Myocyte (in vitro differentiated cells): ENCODE data around the gene ATP11A. TPM values are rescaled to one million over a fixed set of nuclear protein-coding genes. Genes with fewer than 3 reads are reported as not detected.
"Not testable (repeated sequence)": the region's sequence is repeated elsewhere in the genome, so short reads cannot be mapped to it uniquely, and the experiment has no call there.

ENCODE experiments used
- DNase-seq: peaks from one replicate; pipeline ENCODE4 v3.0.0-alpha.2; 2012; ENCODE audit warnings: low read depth
- total RNA-seq: library from RNA; depleted of rRNA; stranded (reverse); fragments of >200 nt; gene quantifications from 2 replicates; pipeline ENCODE4 v1.2.3, GENCODE V29; 2014

The ATP11A gene
- total RNA-seq, 1 donor from 2014 or later = 8.0 TPM

- DNase-seq = no peak
Measured at GRCh38 chr13:112669881-112670499, 19.8 kb upstream of the ATP11A start.

GRCh38 chr13:112670864-112671263 lies 19.0 kb upstream of the ATP11A start:
- no peak for DNase-seq

GRCh38 chr13:112671359-112671758 lies 18.5 kb upstream of the ATP11A start:
- DNase-seq = no peak

GRCh38 chr13:112672651-112673284 lies 17.1 kb upstream of the ATP11A start:
- DNase-seq = no peak

- no peak for DNase-seq
Measured at GRCh38 chr13:112674412-112675365, 15.1 kb upstream of the ATP11A start.

GRCh38 chr13:112675366-112675756 lies 14.5 kb upstream of the ATP11A start:
- no peak for DNase-seq

- not testable (repeated sequence) for DNase-seq
Measured at GRCh38 chr13:112677421-112677962, 12.3 kb upstream of the ATP11A start.

- no peak for DNase-seq
Measured at GRCh38 chr13:112679381-112679780, 10.5 kb upstream of the ATP11A start.

- no peak for DNase-seq
Measured at GRCh38 chr13:112679932-112680677, 9.7 kb upstream of the ATP11A start.

- DNase-seq = no peak
Measured at GRCh38 chr13:112680741-112681360, 9.0 kb upstream of the ATP11A start.

- no peak for DNase-seq
Measured at GRCh38 chr13:112683581-112683980, 6.3 kb upstream of the ATP11A start.

GRCh38 chr13:112684071-112684845 lies 5.6 kb upstream of the ATP11A start:
- DNase-seq = no peak

- not testable (repeated sequence) for DNase-seq
Measured at GRCh38 chr13:112685189-112685805, 4.5 kb upstream of the ATP11A start.

- DNase-seq = no peak
Measured at GRCh38 chr13:112685896-112686295, 3.9 kb upstream of the ATP11A start.

GRCh38 chr13:112686364-112686763 lies 3.5 kb upstream of the ATP11A start:
- no peak for DNase-seq

- DNase-seq = peak; percentile 25
Measured at GRCh38 chr13:112686987-112687386, 2.9 kb upstream of the ATP11A start.

- DNase-seq = no peak
Measured at GRCh38 chr13:112687836-112688559, 1.8 kb upstream of the ATP11A start.

- DNase-seq = peak; percentile 36
Measured at GRCh38 chr13:112688560-112689302, 1.1 kb upstream of the ATP11A start.
